Body of pancreas (tissue), 2 donors: ENCODE measurements around the gene PHLDA1. TPM values are rescaled to one million over a fixed set of nuclear protein-coding genes. Genes with fewer than 3 reads are reported as not detected.

Experiments
- total RNA-seq, 2 donors: library from RNA; depleted of rRNA; stranded (reverse); fragments of >200 nt; gene quantifications; one replicate each; pipeline ENCODE4 v1.1.0, GENCODE V29; 2016

Gene PHLDA1
- total RNA-seq, 2 donors from 2014 or later = 11.9 to 22.4 TPM

Other genes with a start within 250 kb of the PHLDA1 start
- gene NAP1L1, start 52.9 kb upstream of the PHLDA1 start, total RNA-seq = 100 to 1,000 TPM; 151 to 275 TPM